HG02840 (cell line): ENCODE measurements around the gene RAVER1.
"Not testable (repeated sequence)": the region's sequence is repeated elsewhere in the genome, so short reads cannot be mapped to it uniquely, and the experiment has no call there.

Experiments used
- ATAC-seq: cut with Tn5 transposase; IDR thresholded peaks from one replicate; pipeline ENCODE4 v1.9.1; 2021; ENCODE audit warnings: mild to moderate bottlenecking, moderate library complexity, moderate number of reproducible peaks; ENCODE audit not compliant: unreplicated experiment, low FRiP score

The RAVER1 gene

GRCh38 chr19:10292789-10293636 lies 40.3 kb downstream of the RAVER1 start:
- no peak for ATAC-seq

- no peak for ATAC-seq
Measured at GRCh38 chr19:10292206-10292788, 41.0 kb downstream of the RAVER1 start.

GRCh38 chr19:10291554-10292205 lies 41.6 kb downstream of the RAVER1 start:
- no peak for ATAC-seq

- no peak for ATAC-seq
Measured at GRCh38 chr19:10290876-10291553, 42.3 kb downstream of the RAVER1 start.

- no peak for ATAC-seq
Measured at GRCh38 chr19:10290357-10290875, 42.9 kb downstream of the RAVER1 start.

- ATAC-seq: no peak
Measured at GRCh38 chr19:10289836-10290356, 43.4 kb downstream of the RAVER1 start, which contains the start of gene ICAM5. Gene ICAM5 (plus strand): TSS chr19:10289952. CDS start chr19:10290044, 92 bp downstream.

- ATAC-seq: no peak
Measured at GRCh38 chr19:10289167-10289835, 44.0 kb downstream of the RAVER1 start.

GRCh38 chr19:10288662-10289166 lies 44.6 kb downstream of the RAVER1 start:
- no peak for ATAC-seq

GRCh38 chr19:10286803-10287737 lies 46.3 kb downstream of the RAVER1 start, which contains the start of gene ICAM4:
Gene ICAM4 (plus strand): TSS chr19:10286955. CDS start chr19:10287013, 58 bp downstream.
- ATAC-seq: no peak

GRCh38 chr19:10285393-10285792 lies 47.9 kb downstream of the RAVER1 start:
- no peak for ATAC-seq

- ATAC-seq: no peak
Measured at GRCh38 chr19:10284960-10285278, 48.4 kb downstream of the RAVER1 start.

- ATAC-seq: no peak
Measured at GRCh38 chr19:10284065-10284959, 49.0 kb downstream of the RAVER1 start.

- ATAC-seq: no peak
Measured at GRCh38 chr19:10283301-10284064, 49.8 kb downstream of the RAVER1 start.

- ATAC-seq: not testable (repeated sequence)
Measured at GRCh38 chr19:10282043-10282442, 51.3 kb downstream of the RAVER1 start.

- no peak for ATAC-seq
Measured at GRCh38 chr19:10279737-10280442, 53.4 kb downstream of the RAVER1 start.

- no peak for ATAC-seq
Measured at GRCh38 chr19:10278935-10279334, 54.4 kb downstream of the RAVER1 start.
